D721Med (cell line): ENCODE data around the gene POU6F2.

Source experiments
- DNase-seq: peaks from one replicate; pipeline ENCODE4 v3.0.0; 2011; ENCODE audit warnings: low spot score; ENCODE audit not compliant: insufficient read length
- FAIRE-seq: peaks from 2 replicates; lab custom pipeline; 2011; peaks lifted over from hg19 to GRCh38; lab: Jason Lieb, UNC
- CTCF ChIP-seq: IDR thresholded peaks from 2 replicates; pipeline ENCODE4 v1.5.1; 2012; ENCODE audit warnings: mild to moderate bottlenecking, control low read depth; ENCODE audit not compliant: insufficient read depth; ENCODE audit errors: missing control alignments

The POU6F2 gene

GRCh38 chr7:39421661-39422060 lies 444.0 kb downstream of the POU6F2 start:
- DNase-seq = no peak
- no peak for TF ChIP-seq CTCF
- FAIRE-seq = peak; percentile 67

DNA sequence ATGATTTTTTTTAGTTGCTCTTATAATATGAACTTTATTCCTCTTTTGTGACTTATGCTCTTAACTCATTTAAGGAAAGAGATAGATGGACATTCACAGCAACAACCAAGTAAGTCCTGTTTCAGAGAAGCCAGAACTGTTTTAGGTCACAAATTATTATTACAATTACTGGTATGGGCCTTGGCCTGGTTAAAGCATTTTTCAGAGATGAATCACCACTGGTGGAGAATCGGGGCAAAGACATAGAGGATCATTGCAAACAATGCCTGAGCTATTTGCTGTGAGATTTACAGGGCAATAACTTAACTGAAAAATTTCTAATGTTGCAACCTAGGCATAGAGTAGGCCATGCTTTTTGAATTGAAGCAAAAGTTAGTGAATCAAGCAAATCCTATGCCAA lies 450.5 kb downstream of the POU6F2 start:
- FAIRE-seq (no peak), DNase-seq (no peak)
- TF ChIP-seq CTCF = no peak

DNA sequence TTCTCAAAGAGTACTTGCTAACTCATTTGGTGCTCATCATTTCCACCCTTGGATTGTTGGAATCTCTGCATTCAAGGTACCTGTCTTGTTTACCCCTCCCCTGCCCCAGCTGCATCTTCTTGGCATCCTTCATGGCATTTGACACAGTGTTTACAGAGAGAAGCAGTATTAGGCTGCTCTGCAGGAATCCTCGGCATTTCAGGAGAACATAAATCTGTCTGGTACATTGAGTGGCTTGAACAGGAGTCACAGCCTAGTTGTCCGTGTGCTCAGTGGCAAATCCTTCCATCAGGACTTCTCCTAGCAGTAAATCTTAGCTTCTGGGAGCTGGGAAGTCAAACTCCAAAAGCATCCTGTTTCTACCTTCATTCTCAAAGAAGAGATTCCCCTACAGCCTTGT lies 451.7 kb downstream of the POU6F2 start:
- DNase-seq (no peak), FAIRE-seq (no peak)
- no peak for TF ChIP-seq CTCF

DNA sequence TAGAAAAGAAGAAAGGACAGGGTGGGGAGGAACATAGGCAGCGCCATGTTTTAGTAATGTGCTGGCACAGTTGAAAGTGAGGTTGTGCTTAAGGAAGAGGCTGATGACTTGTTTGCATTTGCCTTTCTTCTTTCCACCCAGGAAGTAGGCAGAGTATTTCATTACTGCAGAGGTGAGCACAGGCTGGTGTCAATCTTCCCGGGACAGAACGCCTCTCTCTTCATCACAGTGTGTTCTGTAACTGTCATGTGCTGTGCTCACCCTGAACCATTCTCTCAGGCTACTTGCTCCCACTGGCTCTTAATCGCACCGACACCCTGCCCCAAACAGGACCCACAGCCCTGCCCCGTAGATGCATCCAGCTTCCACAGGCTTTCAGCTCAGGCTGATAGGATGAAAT lies 452.7 kb downstream of the POU6F2 start:
- no peak for FAIRE-seq
- no peak for TF ChIP-seq CTCF
- DNase-seq = no peak

- DNase-seq = no peak
- FAIRE-seq = no peak
- TF ChIP-seq CTCF = no peak
These were observed 453.4 kb downstream of the POU6F2 start for GRCh38 chr7:39430909-39431641.

- DNase-seq = no peak
- no peak for FAIRE-seq
These were observed 454.7 kb downstream of the POU6F2 start for GRCh38 chr7:39432368-39432767.

More at GRCh38 chr7:39432368-39432767, 454.7 kb downstream of the POU6F2 start:
- no peak for TF ChIP-seq CTCF
